MM.1S (cell line): Measurements from ENCODE around the gene AKR1C1.

Source experiments
- EZH2 ChIP-seq: fragments of 300-600 bp; sonication (generic); optimal IDR thresholded peaks from 2 replicates; pipeline ENCODE3; 2017; ENCODE audit warnings: low read depth, mild to moderate bottlenecking, antibody characterized with exemption, low read length, mixed read lengths
- EZH2phosphoT487 ChIP-seq: fragments of 300-600 bp; sonication (generic); IDR thresholded peaks from 2 replicates; pipeline ENCODE4 v1.6.1; 2018; ENCODE audit warnings: antibody characterized with exemption, low read length
- TF ChIP-seq, protein P1 (sequence below): fragments of 300-600 bp; sonication (generic); IDR thresholded peaks from 2 replicates; pipeline ENCODE4 v1.5.1; 2016; ENCODE audit warnings: antibody characterized with exemption, low read length, mixed read lengths

- TF ChIP-seq, protein P1, sequence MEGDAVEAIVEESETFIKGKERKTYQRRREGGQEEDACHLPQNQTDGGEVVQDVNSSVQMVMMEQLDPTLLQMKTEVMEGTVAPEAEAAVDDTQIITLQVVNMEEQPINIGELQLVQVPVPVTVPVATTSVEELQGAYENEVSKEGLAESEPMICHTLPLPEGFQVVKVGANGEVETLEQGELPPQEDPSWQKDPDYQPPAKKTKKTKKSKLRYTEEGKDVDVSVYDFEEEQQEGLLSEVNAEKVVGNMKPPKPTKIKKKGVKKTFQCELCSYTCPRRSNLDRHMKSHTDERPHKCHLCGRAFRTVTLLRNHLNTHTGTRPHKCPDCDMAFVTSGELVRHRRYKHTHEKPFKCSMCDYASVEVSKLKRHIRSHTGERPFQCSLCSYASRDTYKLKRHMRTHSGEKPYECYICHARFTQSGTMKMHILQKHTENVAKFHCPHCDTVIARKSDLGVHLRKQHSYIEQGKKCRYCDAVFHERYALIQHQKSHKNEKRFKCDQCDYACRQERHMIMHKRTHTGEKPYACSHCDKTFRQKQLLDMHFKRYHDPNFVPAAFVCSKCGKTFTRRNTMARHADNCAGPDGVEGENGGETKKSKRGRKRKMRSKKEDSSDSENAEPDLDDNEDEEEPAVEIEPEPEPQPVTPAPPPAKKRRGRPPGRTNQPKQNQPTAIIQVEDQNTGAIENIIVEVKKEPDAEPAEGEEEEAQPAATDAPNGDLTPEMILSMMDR: no peak
- TF ChIP-seq EZH2 (no peak), EZH2phosphoT487 (no peak)
Observed at GRCh38 chr10:5012595-5012994, 49.4 kb downstream of the AKR1C1 start.
